PC-9 (cell line): Measurements from ENCODE around the gene GXYLT1. TPM values are rescaled to one million over a fixed set of nuclear protein-coding genes. Genes with fewer than 3 reads are reported as not detected.
A peak's percentile ranks its signal among the peaks of the same experiment; 100 is the strongest.

Experiments
- BruUV-seq: library from RNA; stranded (reverse); fragments of 400-500 nt; replicated peaks from 2 replicates; lab custom pipeline; 2021; lab: Mats Ljungman, UMichigan
- CTCF ChIA-PET: fragments of 300-600 bp; sonication (Branson Sonifier 250); formaldehyde crosslinking; loops from one replicate; lab custom pipeline; 2022; ENCODE audit warnings: antibody characterized with exemption; lab: Charles Lee
- POLR2A ChIA-PET: fragments of 300-600 bp; sonication (Branson Sonifier 250); formaldehyde crosslinking; loops from one replicate; lab custom pipeline; 2022; ENCODE audit warnings: antibody characterized with exemption; ENCODE audit not compliant: unreplicated experiment; lab: Charles Lee
- DNase-seq, 2 experiments: peaks; one replicate each; pipeline versions ENCODE4 v3.0.0 to v3.0.0-alpha.2; 2015 to 2022; ENCODE audit warnings: mixed read lengths in 1 of 2
- H2AFZ ChIP-seq: fragments of 200-600 bp; sonication (generic); 2 replicates; pipeline ENCODE4 v1.8.1; 2017; ENCODE audit warnings: antibody characterized with exemption
- H3F3A ChIP-seq: fragments of 200-600 bp; sonication (generic); 2 replicates; pipeline ENCODE4 v1.8.1; 2017; ENCODE audit warnings: antibody characterized with exemption, mild to moderate bottlenecking, low read depth; ENCODE audit not compliant: insufficient read depth
- H3K27ac ChIP-seq: fragments of 200-600 bp; sonication (generic); 2 replicates; pipeline ENCODE4 v1.6.1; 2016; ENCODE audit warnings: mixed run types
- H3K27me3 ChIP-seq: fragments of 200-600 bp; sonication (generic); 2 replicates; pipeline ENCODE4 v1.6.1; 2016; ENCODE audit warnings: low read depth, mixed run types; ENCODE audit not compliant: insufficient read depth
- H3K36me3 ChIP-seq: fragments of 200-600 bp; sonication (generic); 2 replicates; pipeline ENCODE4 v1.6.1; 2016; ENCODE audit warnings: low read depth, mixed run types
- H3K4me1 ChIP-seq: fragments of 200-600 bp; sonication (generic); replicated peaks from 2 replicates; pipeline ENCODE4 v1.6.1; 2016; ENCODE audit warnings: mixed run types; ENCODE audit not compliant: insufficient read depth
- H3K4me2 ChIP-seq: fragments of 200-600 bp; sonication (generic); 2 replicates; pipeline ENCODE4 v1.6.1; 2017; ENCODE audit warnings: mixed run types
- H3K4me3 ChIP-seq: fragments of 200-600 bp; sonication (generic); 2 replicates; pipeline ENCODE4 v1.6.1; 2016; ENCODE audit warnings: mixed run types
- H3K79me2 ChIP-seq: fragments of 200-600 bp; sonication (generic); 2 replicates; pipeline ENCODE4 v1.6.1; 2017; ENCODE audit warnings: low read depth, mixed run types
- H3K9me2 ChIP-seq: fragments of 200-600 bp; sonication (generic); 2 replicates; pipeline ENCODE4 v1.8.1; 2017; ENCODE audit warnings: mild to moderate bottlenecking; ENCODE audit not compliant: insufficient read depth
- H3K9me3 ChIP-seq: fragments of 200-600 bp; sonication (generic); 2 replicates; pipeline ENCODE4 v1.8.1; 2016; ENCODE audit warnings: low read depth; ENCODE audit not compliant: insufficient read depth
- H4K20me1 ChIP-seq: fragments of 200-600 bp; sonication (generic); 2 replicates; pipeline ENCODE4 v1.8.1; 2017; ENCODE audit not compliant: insufficient read depth
- EZH2 ChIP-seq: fragments of 200-600 bp; sonication (generic); IDR thresholded peaks from 2 replicates; pipeline ENCODE4 v1.8.0; 2017; ENCODE audit warnings: antibody characterized with exemption, low read depth
- intact Hi-C: fragments of 100-400 bp; cut with micrococcal nuclease; formaldehyde crosslinking; loops from one replicate; pipeline ENCODE4 v1.10.0; 2022; ENCODE audit not compliant: unreplicated experiment
- total RNA-seq: library from RNA; stranded (reverse); gene quantifications from 2 replicates; pipeline ENCODE4 v1.2.3, GENCODE V29; 2021
- TF ChIP-seq, protein P1 (sequence below): fragments of 200-600 bp; sonication (generic); conservative IDR thresholded peaks from 2 replicates; pipeline ENCODE4 v1.6.1; 2017; ENCODE audit warnings: mixed run types, antibody characterized with exemption, mild to moderate bottlenecking, moderate library complexity

Gene GXYLT1
- total RNA-seq, 1 experiment from 2014 or later, result 7.8 TPM

DNA sequence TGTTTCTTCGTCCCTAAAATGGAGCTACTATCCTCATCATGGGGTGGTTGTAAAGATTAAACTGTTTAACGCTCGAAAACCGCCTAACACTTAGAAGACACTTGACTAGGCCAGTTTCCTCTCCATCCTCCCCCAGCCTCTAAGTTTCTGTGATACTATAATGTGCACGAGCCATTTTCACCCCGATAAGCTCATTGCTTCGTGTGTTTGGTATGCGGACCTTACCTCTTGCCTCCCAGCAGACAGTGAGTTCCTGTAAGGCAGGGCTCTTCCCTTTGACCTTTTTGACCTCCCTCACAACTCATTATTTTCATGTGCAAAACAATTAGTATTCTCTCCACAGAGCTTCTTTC lies 499 bp upstream of the GXYLT1 start:
- intact Hi-C loops, result no loop called here
- peaks cover 22% of the 10 kb centered on the region for H3K4me1 ChIP-seq
- peak overlapping the region; percentile 96 for H2AFZ ChIP-seq
- no peak for DNase-seq
- H3F3A ChIP-seq, result peaks cover 14% of the 10 kb centered on the region; the same call in 1 of the 2 replicates
- H3K4me3 ChIP-seq, result peak overlapping the region; percentile 99
- H3K79me2 ChIP-seq, result peaks cover 40% of the 10 kb centered on the region
- peak overlapping the region; percentile 70 for H3K27ac ChIP-seq
- no peaks in the 10 kb centered on the region for H3K27me3 ChIP-seq
- no peaks in the 10 kb centered on the region for H3K36me3 ChIP-seq
- H4K20me1 ChIP-seq, result no peaks in the 10 kb centered on the region
- no peaks in the 10 kb centered on the region for H3K9me3 ChIP-seq
- H3K4me2 ChIP-seq, result peak overlapping the region; percentile 97
- no peaks in the 10 kb centered on the region for H3K9me2 ChIP-seq
- TF ChIP-seq, protein P1, sequence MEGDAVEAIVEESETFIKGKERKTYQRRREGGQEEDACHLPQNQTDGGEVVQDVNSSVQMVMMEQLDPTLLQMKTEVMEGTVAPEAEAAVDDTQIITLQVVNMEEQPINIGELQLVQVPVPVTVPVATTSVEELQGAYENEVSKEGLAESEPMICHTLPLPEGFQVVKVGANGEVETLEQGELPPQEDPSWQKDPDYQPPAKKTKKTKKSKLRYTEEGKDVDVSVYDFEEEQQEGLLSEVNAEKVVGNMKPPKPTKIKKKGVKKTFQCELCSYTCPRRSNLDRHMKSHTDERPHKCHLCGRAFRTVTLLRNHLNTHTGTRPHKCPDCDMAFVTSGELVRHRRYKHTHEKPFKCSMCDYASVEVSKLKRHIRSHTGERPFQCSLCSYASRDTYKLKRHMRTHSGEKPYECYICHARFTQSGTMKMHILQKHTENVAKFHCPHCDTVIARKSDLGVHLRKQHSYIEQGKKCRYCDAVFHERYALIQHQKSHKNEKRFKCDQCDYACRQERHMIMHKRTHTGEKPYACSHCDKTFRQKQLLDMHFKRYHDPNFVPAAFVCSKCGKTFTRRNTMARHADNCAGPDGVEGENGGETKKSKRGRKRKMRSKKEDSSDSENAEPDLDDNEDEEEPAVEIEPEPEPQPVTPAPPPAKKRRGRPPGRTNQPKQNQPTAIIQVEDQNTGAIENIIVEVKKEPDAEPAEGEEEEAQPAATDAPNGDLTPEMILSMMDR, result no peak
- TF ChIP-seq EZH2, result no peak
- TSS peak; percentile 99 for BruUV-seq
- ChIA-PET POLR2A (interaction anchor here (0.6 kb wide), 1 partner anchor 92 kb away, joined by 8 read pairs; no protein-coding TSS in a partner anchor), CTCF (interaction anchor here (0.6 kb wide), 1 partner anchor 43 kb away, joined by 11 read pairs; no protein-coding TSS in a partner anchor)

DNA sequence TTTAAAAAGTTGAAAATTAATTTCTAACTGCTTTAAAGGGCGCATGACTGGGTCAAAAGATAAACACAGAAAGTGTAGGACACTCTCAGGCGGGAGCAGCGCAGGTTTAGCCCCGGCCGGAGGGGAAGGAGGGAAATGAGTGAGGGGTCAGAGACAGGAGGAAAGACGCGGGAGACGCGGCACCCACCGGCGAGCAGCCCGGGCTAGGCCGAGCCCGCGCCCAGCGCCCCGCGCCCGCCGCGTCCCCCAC lies 591 bp downstream of the GXYLT1 start:
- intact Hi-C loops, result loop anchor here (5.0 kb wide), 3 partner anchors 93 to 423 kb away; partner anchors contain the start of genes PPHLN1, YAF2 and ZCRB1
- Histone ChIP-seq H3K9me3 (no peaks in the 10 kb centered on the region), H3K9me2 (no peaks in the 10 kb centered on the region), H3K4me1 (peaks cover 22% of the 10 kb centered on the region), H3K4me2 (peak overlapping the region; percentile 97), H3K4me3 (peak overlapping the region; percentile 99), H3K36me3 (no peaks in the 10 kb centered on the region), H3K79me2 (peaks cover 49% of the 10 kb centered on the region), H2AFZ (peak overlapping the region; percentile 96), H4K20me1 (no peaks in the 10 kb centered on the region), H3F3A (peaks cover 14% of the 10 kb centered on the region; the same call in 1 of the 2 replicates), H3K27ac (peak overlapping the region; percentile 70), H3K27me3 (no peaks in the 10 kb centered on the region)
- TF ChIP-seq, protein P1, result no peak
- TF ChIP-seq EZH2, result no peak
- no peak for DNase-seq
- BruUV-seq, result no TSS peak
- ChIA-PET CTCF (no interaction called here), POLR2A (no interaction called here)

DNA sequence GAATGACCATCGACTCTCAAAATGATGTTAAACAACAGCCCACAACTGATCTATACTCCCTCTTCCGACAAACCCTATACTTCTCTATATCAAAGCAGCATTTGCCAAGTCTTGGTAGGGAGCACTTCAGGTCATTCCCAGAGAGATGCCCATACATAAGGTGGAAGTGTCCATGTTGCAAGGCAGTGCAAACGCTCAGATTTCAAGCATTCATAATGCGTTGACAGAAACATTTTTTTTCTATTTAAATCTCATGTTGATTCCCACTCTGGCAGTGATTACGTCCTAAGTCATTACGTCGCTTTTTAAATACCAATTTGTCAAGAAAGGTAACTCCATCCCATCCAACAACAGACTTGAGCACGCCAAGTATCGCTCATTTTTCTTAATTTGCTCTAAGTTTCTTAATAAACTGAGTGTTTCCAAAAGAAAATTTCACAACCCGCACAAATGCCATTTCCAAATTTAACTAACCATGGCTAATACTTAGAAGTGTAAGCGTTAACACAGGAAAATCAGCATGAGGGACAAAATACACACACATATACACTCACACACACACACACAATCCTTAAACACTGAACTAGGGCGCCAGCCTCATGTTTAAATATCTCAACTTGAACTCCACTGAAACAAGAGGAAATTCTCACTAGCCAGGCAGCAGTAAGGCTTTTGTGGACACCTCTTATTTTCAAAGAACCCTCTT lies 1.1 kb downstream of the GXYLT1 start:
- H3K36me3 ChIP-seq, result no peaks in the 10 kb centered on the region
- peak overlapping the region; percentile 97 for H3K4me2 ChIP-seq
- peak overlapping the region; percentile 96 for H2AFZ ChIP-seq
- DNase-seq, result peak in 1 of 2 experiments; percentile 59
- no peaks in the 10 kb centered on the region for H3K9me2 ChIP-seq
- intact Hi-C loops, result loop anchor here (5.0 kb wide), 3 partner anchors 94 to 424 kb away; partner anchors contain the start of genes PPHLN1, YAF2 and ZCRB1
- H3K79me2 ChIP-seq, result peaks cover 54% of the 10 kb centered on the region
- H3K27ac ChIP-seq, result peak overlapping the region; percentile 70
- H3K4me3 ChIP-seq, result peak overlapping the region; percentile 99
- H3F3A ChIP-seq, result peaks cover 14% of the 10 kb centered on the region; the same call in 1 of the 2 replicates
- TF ChIP-seq EZH2, result no peak
- TF ChIP-seq, protein P1, result no peak
- POLR2A ChIA-PET, result no interaction called here
- H3K27me3 ChIP-seq, result no peaks in the 10 kb centered on the region
- H3K4me1 ChIP-seq, result peaks cover 22% of the 10 kb centered on the region
- BruUV-seq, result TSS peak; percentile 50
- no peaks in the 10 kb centered on the region for H4K20me1 ChIP-seq
- no peaks in the 10 kb centered on the region for H3K9me3 ChIP-seq
- CTCF ChIA-PET, result no interaction called here
